GM12878 (cell line): ENCODE results near the gene SLC6A9. TPM values are rescaled to one million over a fixed set of nuclear protein-coding genes. Genes with fewer than 3 reads are reported as not detected.

Experiments used
- ATAC-seq: fragments of 200-7000 bp; cut with Tn5 transposase; 3 replicates; pipeline ENCODE4 v1.9.1; 2020; ENCODE audit warnings: mild to moderate bottlenecking, moderate library complexity
- BruUV-seq: library from RNA; stranded (reverse); fragments of 400-500 nt; replicated peaks from 2 replicates; lab custom pipeline; 2021; lab: Mats Ljungman, UMichigan
- CTCF ChIA-PET: fragments of 300-600 bp; sonication (Branson Sonifier 250); formaldehyde crosslinking; extraction: SDS; loops from one replicate; lab custom pipeline; 2021; ENCODE audit warnings: inconsistent platforms; lab: Yijun Ruan, JAX
- POLR2A ChIA-PET: fragments of 350-600 bp; formaldehyde crosslinking; extraction: SDS; loops from one replicate; lab custom pipeline; 2021; ENCODE audit warnings: inconsistent platforms; lab: Charles Lee
- RAD21 ChIA-PET: fragments of 300-600 bp; sonication (Branson Sonifier 250); formaldehyde crosslinking; loops from one replicate; lab custom pipeline; 2023; ENCODE audit warnings: antibody characterized with exemption; ENCODE audit not compliant: unreplicated experiment; lab: Charles Lee
- SMC1A ChIA-PET: fragments of 300-600 bp; sonication (Branson Sonifier 250); formaldehyde crosslinking; loops from one replicate; lab custom pipeline; 2023; ENCODE audit not compliant: unreplicated experiment, uncharacterized antibody; lab: Charles Lee
- DNase-seq: peaks from one replicate; pipeline ENCODE4 v3.0.0-alpha.2; 2011; ENCODE audit warnings: low read depth, low spot score
- FAIRE-seq: peaks from 3 replicates; lab custom pipeline; 2011; peaks lifted over from hg19 to GRCh38; lab: Jason Lieb, UNC
- H2AFZ ChIP-seq: 2 replicates; pipeline ENCODE4 v1.6.0; 2011; ENCODE audit warnings: low read depth, low read length, control low read depth; ENCODE audit not compliant: control insufficient read depth
- H3K27ac ChIP-seq: 2 replicates; pipeline ENCODE4 v1.5.1; 2011; ENCODE audit warnings: control low read depth; ENCODE audit not compliant: control insufficient read depth, insufficient read depth
- H3K27me3 ChIP-seq, 2 experiments: replicated peaks in 1 of 2; 2 replicates each; pipeline versions ENCODE4 v1.6.0 to v1.6.1; 2011; ENCODE audit warnings: low read length in 1 of 2; ENCODE audit not compliant: control insufficient read depth in 2 of 2, insufficient read depth in 2 of 2
- H3K36me3 ChIP-seq, 2 experiments: 2 replicates each; pipeline ENCODE4 v1.5.1; 2011; ENCODE audit warnings: low read length in 1 of 2; ENCODE audit not compliant: control insufficient read depth in 2 of 2, insufficient read depth in 2 of 2
- H3K4me1 ChIP-seq: 2 replicates; pipeline ENCODE4 v1.6.1; 2011; ENCODE audit warnings: mild to moderate bottlenecking, low read length, moderate library complexity, mixed read lengths; ENCODE audit not compliant: control insufficient read depth, insufficient read depth
- H3K4me2 ChIP-seq: 2 replicates; pipeline ENCODE4 v1.6.0; 2011; ENCODE audit warnings: control low read depth; ENCODE audit not compliant: control insufficient read depth, insufficient read depth
- H3K4me3 ChIP-seq: fragments of 200-600 bp; sonication (generic); 2 replicates; pipeline ENCODE4 v1.5.1; 2016
- H3K79me2 ChIP-seq: 2 replicates; pipeline ENCODE4 v1.6.0; 2011; ENCODE audit warnings: low read length; ENCODE audit not compliant: control insufficient read depth, insufficient read depth
- H3K9ac ChIP-seq: 2 replicates; pipeline ENCODE4 v1.8.0; 2011; ENCODE audit warnings: low read length, control low read depth, mixed read lengths; ENCODE audit not compliant: control insufficient read depth, insufficient read depth
- H3K9me3 ChIP-seq: replicated peaks from 3 replicates; pipeline ENCODE4 v1.5.1; 2011; ENCODE audit warnings: mild to moderate bottlenecking, low read length; ENCODE audit not compliant: control insufficient read depth, insufficient read depth
- H4K20me1 ChIP-seq: 2 replicates; pipeline ENCODE4 v1.6.0; 2011; ENCODE audit not compliant: control insufficient read depth, insufficient read depth
- BRCA1 ChIP-seq: IDR thresholded peaks from 2 replicates; pipeline ENCODE4 v1.6.1; 2011; ENCODE audit warnings: low read depth, low read length, improper control_type of control experiment
- EZH2 ChIP-seq: IDR thresholded peaks from 2 replicates; pipeline ENCODE4 v1.6.1; 2012; ENCODE audit warnings: low read depth, mild to moderate bottlenecking, control low read depth, inconsistent platforms, low read length, borderline replicate concordance; ENCODE audit not compliant: control insufficient read depth
- NBN ChIP-seq: fragments of 450-650 bp; IDR thresholded peaks from 2 replicates; pipeline ENCODE4 v1.6.1; 2016
- PAX8 ChIP-seq: fragments of 450-650 bp; IDR thresholded peaks from 2 replicates; pipeline ENCODE4 v1.6.1; 2017; ENCODE audit warnings: mild to moderate bottlenecking, moderate library complexity
- TCF3 ChIP-seq: IDR thresholded peaks from 2 replicates; pipeline ENCODE4 v1.6.1; 2012; ENCODE audit warnings: low read depth, mild to moderate bottlenecking, low read length, borderline replicate concordance; ENCODE audit not compliant: insufficient read depth
- WGBS: methylation state at CpG from one replicate; pipeline ENCODE4 v1.1.6; 2016; ENCODE audit warnings: low lambda C conversion rate; ENCODE audit not compliant: insufficient replicate concordance, insufficient coverage; ENCODE audit errors: missing lambda C conversion rate; 5-methylcytosine and 5-hydroxymethylcytosine counted together
- in situ Hi-C: fragments of 300-500 bp; cut with MboI; formaldehyde crosslinking; loops from 9 replicates; pipeline ENCODE4 v1.14.3; 2018; ENCODE audit warnings: mixed read lengths
- intact Hi-C: fragments of 100-400 bp; cut with micrococcal nuclease; formaldehyde crosslinking; loops from one replicate; pipeline ENCODE4 v1.14.2; 2022; ENCODE audit not compliant: unreplicated experiment
- polyA plus RNA-seq, 11 experiments: library from polyadenylated mRNA; depleted of rRNA in 4 of 11; unstranded in 6 of 11; stranded (reverse) in 5 of 11; fragments of >200 nt; fragmentation: Nextera tagmentation in 4 of 11; fragmentation: Illumina TruSeq in 1 of 11; extraction: Ambion mirVana in 4 of 11; extraction: Trizol in 1 of 11; gene quantifications; 1 replicate in 1 of 11; 2 replicates in 10 of 11; pipeline versions ENCODE4 v1.2.1 to v1.2.3, GENCODE V29; 2011 to 2016; ENCODE audit warnings: inconsistent platforms in 2 of 11, missing spikeins in 2 of 11, low read depth in 1 of 11
- total RNA-seq, 4 experiments: library from RNA; depleted of rRNA in 3 of 4; stranded (reverse); fragments of >200 nt in 3 of 4; fragmentation: Illumina TruSeq in 1 of 4; extraction: Trizol in 1 of 4; gene quantifications; 2 replicates each; pipeline versions ENCODE4 v1.2.1 to v1.2.3, GENCODE V29; 2013 to 2021
- TF ChIP-seq, protein P1 (sequence below): fragments of 450-650 bp; IDR thresholded peaks from 2 replicates; pipeline ENCODE4 v1.6.1; 2017; ENCODE audit warnings: borderline replicate concordance
- TF ChIP-seq, protein P2 (sequence below): fragments of 450-650 bp; IDR thresholded peaks from 2 replicates; pipeline ENCODE4 v1.6.1; 2016; ENCODE audit warnings: mild to moderate bottlenecking, moderate library complexity, borderline replicate concordance
- TF ChIP-seq, protein P3 (sequence below): IDR thresholded peaks from 2 replicates; pipeline ENCODE4 v1.6.1; 2011; ENCODE audit warnings: low read depth, mild to moderate bottlenecking, low read length, moderate library complexity, borderline replicate concordance; ENCODE audit errors: extremely low read depth

The SLC6A9 gene
- total and polyA plus RNA-seq, 10 of the 15 experiments (the other 5 are each of a cell fraction or from before 2014, with no cell fraction given), result 0.02 to 2.0 (median 0.63) TPM

DNA sequence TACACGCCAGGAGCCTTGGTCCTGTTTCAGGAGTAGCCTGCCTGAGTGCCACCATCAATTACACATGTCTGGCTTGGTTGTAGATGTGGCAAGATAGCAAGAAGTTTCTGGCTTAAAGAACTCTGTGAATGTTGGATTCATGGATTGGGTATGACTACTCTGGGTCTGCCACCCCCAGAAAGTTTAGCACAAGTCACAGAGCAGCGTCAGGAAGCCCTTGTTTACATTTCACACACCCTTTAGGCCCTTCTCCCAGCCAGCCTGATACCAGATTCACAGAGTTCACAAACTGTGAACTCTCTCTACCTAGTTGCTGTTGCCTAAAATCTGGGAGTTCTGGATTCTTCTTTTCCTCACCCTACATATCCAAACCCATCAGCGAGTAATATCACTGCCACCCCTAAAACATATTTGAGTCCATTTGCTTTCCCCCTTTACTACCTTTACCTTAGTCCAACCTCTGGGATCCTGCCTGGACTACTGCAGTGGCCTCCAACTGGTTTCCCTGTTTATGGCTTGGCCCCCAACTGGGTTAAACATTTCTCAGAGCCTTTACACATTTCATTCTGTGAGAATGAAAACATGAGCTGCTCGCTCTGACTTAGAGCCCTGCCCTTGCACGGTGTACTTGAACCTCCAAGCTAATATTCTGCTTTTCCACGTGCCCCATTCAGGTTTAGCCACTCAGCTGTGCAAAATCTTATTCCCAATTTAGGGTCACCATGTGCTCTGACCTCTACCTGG, 43.9 kb downstream of the SLC6A9 start:
- Histone ChIP-seq H3K9me3 (no peaks in the 10 kb centered on the region), H4K20me1 (no peaks in the 10 kb centered on the region), H3K27ac (no peak overlapping the region), H3K27me3 (no peaks in the 10 kb centered on the region), H3K4me1 (peaks cover 9% of the 10 kb centered on the region), H3K9ac (no peak overlapping the region), H3K36me3 (peaks cover 0 to 4% of the 10 kb centered on the region in 2 experiments; a peak in 3 of 4 replicates), H3K4me3 (no peak overlapping the region), H3K79me2 (no peaks in the 10 kb centered on the region), H3K4me2 (no peak overlapping the region), H2AFZ (no peak overlapping the region)
- WGBS, result 93% methylated on average over 6 of the region's 6 CpGs
- FAIRE-seq (no peak), DNase-seq (no peak), ATAC-seq (no peak)
- CTCF ChIA-PET, result interaction anchor here (1.7 kb wide), 1 partner anchor 60 kb away, joined by 4 read pairs; no protein-coding TSS in a partner anchor
- intact Hi-C loops (no loop called here), in situ Hi-C loops (no loop called here)
- POLR2A ChIA-PET, result interaction anchor here (0.6 kb wide), 1 partner anchor 225 kb away, joined by 5 read pairs; no protein-coding TSS in a partner anchor
- TF ChIP-seq NBN, result no peak
- RAD21 ChIA-PET, result interaction anchor here (0.6 kb wide), 1 partner anchor 54 kb away, joined by 3 read pairs; no protein-coding TSS in a partner anchor
- BruUV-seq, result no TSS peak
- SMC1A ChIA-PET, result interaction anchor here (1.4 kb wide), 1 partner anchor 224 kb away, joined by 3 read pairs; no protein-coding TSS in a partner anchor

DNA sequence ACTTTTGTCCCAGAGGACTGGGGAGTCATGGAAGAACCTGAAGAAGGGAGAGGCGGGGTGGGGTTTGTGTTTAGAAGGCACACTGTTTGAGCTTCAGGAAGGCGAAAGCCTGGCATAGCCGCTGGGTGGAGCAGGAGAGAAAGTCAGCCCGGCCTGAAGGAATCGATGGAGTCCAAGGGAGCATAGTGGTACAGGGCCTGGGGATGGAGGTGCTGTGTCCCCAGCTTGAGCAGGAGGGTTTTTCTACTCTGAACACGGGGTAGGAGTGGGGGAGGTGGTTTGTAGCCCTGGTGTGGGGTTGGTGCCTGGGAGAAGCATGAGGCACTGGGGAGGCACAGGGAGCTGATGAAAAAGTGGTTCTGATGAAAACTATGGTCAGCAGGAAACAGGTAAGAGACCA, 44.5 kb downstream of the SLC6A9 start:
- H4K20me1 ChIP-seq, result no peaks in the 10 kb centered on the region
- H2AFZ ChIP-seq, result no peak overlapping the region
- ChIA-PET RAD21 (no interaction called here), CTCF (no interaction called here), SMC1A (interaction anchor here (1.4 kb wide), 1 partner anchor 223 kb away, joined by 3 read pairs; no protein-coding TSS in a partner anchor), POLR2A (no interaction called here)
- FAIRE-seq, result no peak
- no peaks in the 10 kb centered on the region for H3K27me3 ChIP-seq
- BruUV-seq, result no TSS peak
- H3K27ac ChIP-seq, result no peak overlapping the region
- WGBS, result 60% methylated on average over 6 of the region's 6 CpGs
- H3K9me3 ChIP-seq, result no peaks in the 10 kb centered on the region
- H3K36me3 ChIP-seq, result peaks cover 0 to 4% of the 10 kb centered on the region in 2 experiments; a peak in 3 of 4 replicates
- ATAC-seq, result no peak
- peaks cover 6% of the 10 kb centered on the region for H3K4me1 ChIP-seq
- no peaks in the 10 kb centered on the region; the same call in none of the 2 replicates for H3K79me2 ChIP-seq
- DNase-seq, result no peak
- no peak overlapping the region for H3K4me3 ChIP-seq
- H3K9ac ChIP-seq, result no peak overlapping the region
- intact Hi-C loops (no loop called here), in situ Hi-C loops (no loop called here)
- no peak overlapping the region for H3K4me2 ChIP-seq
- TF ChIP-seq TCF3, result no peak
- TF ChIP-seq, protein P1, sequence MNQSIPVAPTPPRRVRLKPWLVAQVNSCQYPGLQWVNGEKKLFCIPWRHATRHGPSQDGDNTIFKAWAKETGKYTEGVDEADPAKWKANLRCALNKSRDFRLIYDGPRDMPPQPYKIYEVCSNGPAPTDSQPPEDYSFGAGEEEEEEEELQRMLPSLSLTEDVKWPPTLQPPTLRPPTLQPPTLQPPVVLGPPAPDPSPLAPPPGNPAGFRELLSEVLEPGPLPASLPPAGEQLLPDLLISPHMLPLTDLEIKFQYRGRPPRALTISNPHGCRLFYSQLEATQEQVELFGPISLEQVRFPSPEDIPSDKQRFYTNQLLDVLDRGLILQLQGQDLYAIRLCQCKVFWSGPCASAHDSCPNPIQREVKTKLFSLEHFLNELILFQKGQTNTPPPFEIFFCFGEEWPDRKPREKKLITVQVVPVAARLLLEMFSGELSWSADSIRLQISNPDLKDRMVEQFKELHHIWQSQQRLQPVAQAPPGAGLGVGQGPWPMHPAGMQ, result no peak
- TF ChIP-seq, protein P2, sequence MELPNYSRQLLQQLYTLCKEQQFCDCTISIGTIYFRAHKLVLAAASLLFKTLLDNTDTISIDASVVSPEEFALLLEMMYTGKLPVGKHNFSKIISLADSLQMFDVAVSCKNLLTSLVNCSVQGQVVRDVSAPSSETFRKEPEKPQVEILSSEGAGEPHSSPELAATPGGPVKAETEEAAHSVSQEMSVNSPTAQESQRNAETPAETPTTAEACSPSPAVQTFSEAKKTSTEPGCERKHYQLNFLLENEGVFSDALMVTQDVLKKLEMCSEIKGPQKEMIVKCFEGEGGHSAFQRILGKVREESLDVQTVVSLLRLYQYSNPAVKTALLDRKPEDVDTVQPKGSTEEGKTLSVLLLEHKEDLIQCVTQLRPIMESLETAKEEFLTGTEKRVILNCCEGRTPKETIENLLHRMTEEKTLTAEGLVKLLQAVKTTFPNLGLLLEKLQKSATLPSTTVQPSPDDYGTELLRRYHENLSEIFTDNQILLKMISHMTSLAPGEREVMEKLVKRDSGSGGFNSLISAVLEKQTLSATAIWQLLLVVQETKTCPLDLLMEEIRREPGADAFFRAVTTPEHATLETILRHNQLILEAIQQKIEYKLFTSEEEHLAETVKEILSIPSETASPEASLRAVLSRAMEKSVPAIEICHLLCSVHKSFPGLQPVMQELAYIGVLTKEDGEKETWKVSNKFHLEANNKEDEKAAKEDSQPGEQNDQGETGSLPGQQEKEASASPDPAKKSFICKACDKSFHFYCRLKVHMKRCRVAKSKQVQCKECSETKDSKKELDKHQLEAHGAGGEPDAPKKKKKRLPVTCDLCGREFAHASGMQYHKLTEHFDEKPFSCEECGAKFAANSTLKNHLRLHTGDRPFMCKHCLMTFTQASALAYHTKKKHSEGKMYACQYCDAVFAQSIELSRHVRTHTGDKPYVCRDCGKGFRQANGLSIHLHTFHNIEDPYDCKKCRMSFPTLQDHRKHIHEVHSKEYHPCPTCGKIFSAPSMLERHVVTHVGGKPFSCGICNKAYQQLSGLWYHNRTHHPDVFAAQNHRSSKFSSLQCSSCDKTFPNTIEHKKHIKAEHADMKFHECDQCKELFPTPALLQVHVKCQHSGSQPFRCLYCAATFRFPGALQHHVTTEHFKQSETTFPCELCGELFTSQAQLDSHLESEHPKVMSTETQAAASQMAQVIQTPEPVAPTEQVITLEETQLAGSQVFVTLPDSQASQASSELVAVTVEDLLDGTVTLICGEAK, result no peak
- TF ChIP-seq BRCA1, result no peak
- TF ChIP-seq, protein P3, sequence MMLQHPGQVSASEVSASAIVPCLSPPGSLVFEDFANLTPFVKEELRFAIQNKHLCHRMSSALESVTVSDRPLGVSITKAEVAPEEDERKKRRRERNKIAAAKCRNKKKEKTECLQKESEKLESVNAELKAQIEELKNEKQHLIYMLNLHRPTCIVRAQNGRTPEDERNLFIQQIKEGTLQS, result no peak
- no peak for TF ChIP-seq PAX8
- no peak for TF ChIP-seq EZH2
